TTC549 (cell line): ENCODE results near the gene MAP2K6.

ENCODE experiments used
- FAIRE-seq: peaks from 2 replicates; lab custom pipeline; 2012; peaks lifted over from hg19 to GRCh38; lab: Jason Lieb, UNC

Gene MAP2K6

GRCh38 chr17:69427486-69428197 is 13.1 kb downstream of the MAP2K6 start:
- FAIRE-seq, result no peak

- FAIRE-seq, result no peak
Observed at GRCh38 chr17:69428252-69428980, 13.9 kb downstream of the MAP2K6 start.

GRCh38 chr17:69430488-69430887 is 16.0 kb downstream of the MAP2K6 start:
- FAIRE-seq, result no peak

GRCh38 chr17:69431835-69432234 is 17.3 kb downstream of the MAP2K6 start:
- no peak for FAIRE-seq

- FAIRE-seq, result no peak
Observed at GRCh38 chr17:69433093-69433492, 18.6 kb downstream of the MAP2K6 start.

GRCh38 chr17:69434164-69434579 is 19.7 kb downstream of the MAP2K6 start:
- FAIRE-seq, result no peak

- FAIRE-seq, result no peak
Observed at GRCh38 chr17:69435971-69436696, 21.6 kb downstream of the MAP2K6 start.

- FAIRE-seq, result no peak
Observed at GRCh38 chr17:69437475-69437874, 23.0 kb downstream of the MAP2K6 start.

- no peak for FAIRE-seq
Observed at GRCh38 chr17:69438776-69439175, 24.3 kb downstream of the MAP2K6 start.

GRCh38 chr17:69441179-69441578 is 26.7 kb downstream of the MAP2K6 start:
- no peak for FAIRE-seq

GRCh38 chr17:69443138-69443537 is 28.6 kb downstream of the MAP2K6 start:
- no peak for FAIRE-seq

GRCh38 chr17:69444023-69444422 is 29.5 kb downstream of the MAP2K6 start:
- FAIRE-seq, result no peak

- FAIRE-seq, result no peak
Observed at GRCh38 chr17:69445132-69445531, 30.6 kb downstream of the MAP2K6 start.

- no peak for FAIRE-seq
Observed at GRCh38 chr17:69447726-69448125, 33.2 kb downstream of the MAP2K6 start.

GRCh38 chr17:69448431-69449102 is 34.1 kb downstream of the MAP2K6 start:
- FAIRE-seq, result no peak

GRCh38 chr17:69450131-69450530 is 35.6 kb downstream of the MAP2K6 start:
- no peak for FAIRE-seq

- FAIRE-seq, result no peak
Observed at GRCh38 chr17:69450918-69451317, 36.4 kb downstream of the MAP2K6 start.

GRCh38 chr17:69451416-69452394 is 37.2 kb downstream of the MAP2K6 start:
- FAIRE-seq, result no peak

- no peak for FAIRE-seq
Observed at GRCh38 chr17:69452664-69453260, 38.3 kb downstream of the MAP2K6 start.

GRCh38 chr17:69454051-69454450 is 39.6 kb downstream of the MAP2K6 start:
- FAIRE-seq, result no peak

GRCh38 chr17:69455040-69455439 is 40.5 kb downstream of the MAP2K6 start:
- no peak for FAIRE-seq
